Upper lobe of left lung (tissue), 4 donors: Measurements from ENCODE around the gene SPTBN1.

Experiments used
- EP300 ChIP-seq, 4 donors: sonication (generic); formaldehyde crosslinking; IDR thresholded peaks; one replicate each; pipeline ENCODE4 v1.5.1; 2017; ENCODE audit warnings: antibody characterized with exemption in 4 of 4, control low read depth in 2 of 4
- POLR2A ChIP-seq, 4 donors: fragments of 450-650 bp; IDR thresholded peaks; one replicate each; pipeline ENCODE4 v1.5.1; 2016 to 2017; ENCODE audit warnings: antibody characterized with exemption in 4 of 4, mild to moderate bottlenecking in 2 of 4
- POLR2AphosphoS5 ChIP-seq, 2 donors: sonication (generic); formaldehyde crosslinking; IDR thresholded peaks; one replicate each; pipeline ENCODE4 v1.5.1; 2017; ENCODE audit warnings: antibody characterized with exemption in 2 of 2
- TF ChIP-seq, protein P1 (sequence below), 6 experiments: fragments of 450-650 bp in 4 of 6; fragments of 200-600 bp in 2 of 6; sonication (generic) in 2 of 6; IDR thresholded peaks; one replicate each; pipeline ENCODE4 v1.5.1; 2016 to 2019; ENCODE audit warnings: antibody characterized with exemption in 6 of 6

DNA sequence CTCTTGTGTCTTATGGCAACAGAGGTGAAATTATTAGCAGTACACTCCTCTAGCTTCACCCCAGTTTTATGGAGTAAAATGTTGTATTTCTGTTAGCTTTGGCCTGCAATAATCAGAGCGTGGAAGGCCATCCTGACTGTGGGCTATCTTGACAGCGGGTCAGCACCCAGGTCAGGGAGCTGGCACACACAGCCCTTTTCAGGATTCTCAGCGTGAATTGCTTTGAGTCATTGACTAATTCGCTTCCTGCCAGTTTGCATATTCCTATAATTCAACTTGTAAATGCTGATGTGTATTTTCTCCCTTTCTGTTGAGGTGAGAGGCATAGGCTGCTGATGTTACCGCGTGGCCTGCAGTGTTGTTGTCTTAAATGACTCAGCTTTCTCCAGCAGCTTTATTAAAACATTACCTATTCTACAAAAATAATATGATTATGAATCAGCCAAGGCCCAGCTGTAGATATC, 157.7 kb downstream of the SPTBN1 start:
- TF ChIP-seq POLR2A (IDR thresholded peaks at IDR 0.05): no peak
- TF ChIP-seq, protein P1, sequence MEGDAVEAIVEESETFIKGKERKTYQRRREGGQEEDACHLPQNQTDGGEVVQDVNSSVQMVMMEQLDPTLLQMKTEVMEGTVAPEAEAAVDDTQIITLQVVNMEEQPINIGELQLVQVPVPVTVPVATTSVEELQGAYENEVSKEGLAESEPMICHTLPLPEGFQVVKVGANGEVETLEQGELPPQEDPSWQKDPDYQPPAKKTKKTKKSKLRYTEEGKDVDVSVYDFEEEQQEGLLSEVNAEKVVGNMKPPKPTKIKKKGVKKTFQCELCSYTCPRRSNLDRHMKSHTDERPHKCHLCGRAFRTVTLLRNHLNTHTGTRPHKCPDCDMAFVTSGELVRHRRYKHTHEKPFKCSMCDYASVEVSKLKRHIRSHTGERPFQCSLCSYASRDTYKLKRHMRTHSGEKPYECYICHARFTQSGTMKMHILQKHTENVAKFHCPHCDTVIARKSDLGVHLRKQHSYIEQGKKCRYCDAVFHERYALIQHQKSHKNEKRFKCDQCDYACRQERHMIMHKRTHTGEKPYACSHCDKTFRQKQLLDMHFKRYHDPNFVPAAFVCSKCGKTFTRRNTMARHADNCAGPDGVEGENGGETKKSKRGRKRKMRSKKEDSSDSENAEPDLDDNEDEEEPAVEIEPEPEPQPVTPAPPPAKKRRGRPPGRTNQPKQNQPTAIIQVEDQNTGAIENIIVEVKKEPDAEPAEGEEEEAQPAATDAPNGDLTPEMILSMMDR (IDR thresholded peaks at IDR 0.05): no peak
- no peak for TF ChIP-seq POLR2AphosphoS5 (IDR thresholded peaks at IDR 0.05)
- no peak for TF ChIP-seq EP300 (IDR thresholded peaks at IDR 0.05)
